ENCODE measurements around the gene SLC22A4. TPM values are rescaled to one million over a fixed set of nuclear protein-coding genes. Genes with fewer than 3 reads are reported as not detected.

Gene SLC22A4
- total RNA-seq, 4 donors from 2014 or later, result 0.11 to 0.79 (median 0.38) TPM; not detected in 1

DNA sequence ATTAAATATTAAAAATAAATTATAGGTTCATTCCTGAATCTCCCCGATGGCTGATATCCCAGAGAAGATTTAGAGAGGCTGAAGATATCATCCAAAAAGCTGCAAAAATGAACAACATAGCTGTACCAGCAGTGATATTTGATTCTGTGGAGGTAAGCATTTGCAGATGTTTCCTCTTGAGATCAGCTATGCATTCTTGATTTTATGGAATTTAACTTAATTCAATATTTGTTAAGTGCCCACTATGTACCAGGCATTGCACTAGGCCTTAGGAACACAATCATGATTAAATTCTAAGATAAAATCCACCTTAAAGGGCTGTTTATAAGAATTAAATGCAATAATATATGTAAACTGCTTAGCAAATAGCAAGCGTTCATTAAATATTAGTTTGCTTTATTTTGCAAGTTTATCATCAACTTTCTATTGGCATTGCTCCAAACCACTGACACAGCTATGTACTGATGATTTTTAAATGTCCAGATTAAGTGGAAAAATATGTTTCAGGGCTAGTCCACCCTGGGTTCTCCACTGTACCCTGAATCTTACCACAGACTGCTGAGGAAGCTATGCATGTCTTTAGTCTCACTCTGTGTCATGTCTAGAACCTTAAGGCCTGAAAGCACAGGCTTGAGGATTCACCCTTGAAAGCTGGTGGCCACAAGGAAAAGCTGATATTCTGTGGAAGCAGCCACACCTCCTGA is 33.2 kb downstream of the SLC22A4 start:
- no peak overlapping the region for H3K4me3 ChIP-seq
- TF ChIP-seq POLR2A (IDR thresholded peaks at IDR 0.05), result no peak
- TF ChIP-seq, protein P1, sequence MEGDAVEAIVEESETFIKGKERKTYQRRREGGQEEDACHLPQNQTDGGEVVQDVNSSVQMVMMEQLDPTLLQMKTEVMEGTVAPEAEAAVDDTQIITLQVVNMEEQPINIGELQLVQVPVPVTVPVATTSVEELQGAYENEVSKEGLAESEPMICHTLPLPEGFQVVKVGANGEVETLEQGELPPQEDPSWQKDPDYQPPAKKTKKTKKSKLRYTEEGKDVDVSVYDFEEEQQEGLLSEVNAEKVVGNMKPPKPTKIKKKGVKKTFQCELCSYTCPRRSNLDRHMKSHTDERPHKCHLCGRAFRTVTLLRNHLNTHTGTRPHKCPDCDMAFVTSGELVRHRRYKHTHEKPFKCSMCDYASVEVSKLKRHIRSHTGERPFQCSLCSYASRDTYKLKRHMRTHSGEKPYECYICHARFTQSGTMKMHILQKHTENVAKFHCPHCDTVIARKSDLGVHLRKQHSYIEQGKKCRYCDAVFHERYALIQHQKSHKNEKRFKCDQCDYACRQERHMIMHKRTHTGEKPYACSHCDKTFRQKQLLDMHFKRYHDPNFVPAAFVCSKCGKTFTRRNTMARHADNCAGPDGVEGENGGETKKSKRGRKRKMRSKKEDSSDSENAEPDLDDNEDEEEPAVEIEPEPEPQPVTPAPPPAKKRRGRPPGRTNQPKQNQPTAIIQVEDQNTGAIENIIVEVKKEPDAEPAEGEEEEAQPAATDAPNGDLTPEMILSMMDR (IDR thresholded peaks at IDR 0.05), result no peak
- DNase-seq, result no peak
- WGBS, 2 donors, result 72 to 87% methylated on average over 2 of the region's 2 CpGs
- H3K4me1 ChIP-seq, result no peaks in the 10 kb centered on the region
- no peaks in the 10 kb centered on the region for H3K27me3 ChIP-seq
- no peak overlapping the region for H3K27ac ChIP-seq
- intact Hi-C loops (cut with DNase I), result no loop called here
- H3K36me3 ChIP-seq, result peaks cover 0 to 20% (median 0%) of the 10 kb centered on the region in 3 donors
- H3K9me3 ChIP-seq, result no peaks in the 10 kb centered on the region

DNA sequence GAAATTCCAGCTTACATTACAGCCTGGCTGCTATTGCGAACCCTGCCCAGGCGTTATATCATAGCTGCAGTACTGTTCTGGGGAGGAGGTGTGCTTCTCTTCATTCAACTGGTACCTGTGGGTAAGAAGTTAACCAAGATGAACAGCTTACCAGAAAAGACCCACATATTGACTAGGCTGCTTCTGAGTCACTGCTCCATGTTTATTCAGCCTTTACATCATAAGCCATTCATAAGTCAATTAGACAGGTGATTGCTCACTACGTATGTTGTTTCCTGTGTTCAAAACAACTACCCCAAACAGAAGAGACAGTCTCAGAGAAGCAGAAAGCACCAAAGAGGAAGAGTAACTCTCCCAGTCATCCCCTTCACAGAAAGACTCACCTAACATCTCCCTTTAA is 40.6 kb downstream of the SLC22A4 start:
- Histone ChIP-seq H3K9me3 (no peaks in the 10 kb centered on the region), H3K4me3 (no peak overlapping the region), H3K4me1 (no peaks in the 10 kb centered on the region), H3K27ac (no peak overlapping the region), H3K27me3 (no peaks in the 10 kb centered on the region), H3K36me3 (peaks cover 0 to 16% (median 0%) of the 10 kb centered on the region in 3 donors)
- intact Hi-C loops (cut with DNase I), result no loop called here
- no peak for DNase-seq
- 65 to 86% methylated on average over 3 of the region's 3 CpGs for WGBS, 2 donors
- no peak for TF ChIP-seq POLR2A (IDR thresholded peaks at IDR 0.05)
- TF ChIP-seq, protein P1 (IDR thresholded peaks at IDR 0.05), result no peak

GRCh38 chr5:132335402-132335801 is 41.2 kb downstream of the SLC22A4 start:
- H3K27me3 ChIP-seq, result no peaks in the 10 kb centered on the region
- TF ChIP-seq POLR2A (IDR thresholded peaks at IDR 0.05), result no peak
- TF ChIP-seq, protein P1 (IDR thresholded peaks at IDR 0.05), result no peak
- no peaks in the 10 kb centered on the region for H3K9me3 ChIP-seq
- H3K27ac ChIP-seq, result no peak overlapping the region
- intact Hi-C loops (cut with DNase I), result no loop called here
- DNase-seq, result no peak
- H3K4me1 ChIP-seq, result no peaks in the 10 kb centered on the region
- H3K36me3 ChIP-seq, result peaks cover 0 to 13% (median 0%) of the 10 kb centered on the region in 3 donors
- H3K4me3 ChIP-seq, result no peak overlapping the region

GRCh38 chr5:132339502-132339901 is 45.3 kb downstream of the SLC22A4 start:
- Histone ChIP-seq H3K36me3 (peaks cover 0 to 5% (median 0%) of the 10 kb centered on the region in 3 donors), H3K27ac (no peak overlapping the region), H3K4me3 (no peak overlapping the region), H3K9me3 (no peaks in the 10 kb centered on the region), H3K27me3 (no peaks in the 10 kb centered on the region), H3K4me1 (no peaks in the 10 kb centered on the region)
- DNase-seq, result no peak
- intact Hi-C loops (cut with DNase I), result no loop called here
- TF ChIP-seq, protein P1 (IDR thresholded peaks at IDR 0.05), result no peak
- no peak for TF ChIP-seq POLR2A (IDR thresholded peaks at IDR 0.05)

DNA sequence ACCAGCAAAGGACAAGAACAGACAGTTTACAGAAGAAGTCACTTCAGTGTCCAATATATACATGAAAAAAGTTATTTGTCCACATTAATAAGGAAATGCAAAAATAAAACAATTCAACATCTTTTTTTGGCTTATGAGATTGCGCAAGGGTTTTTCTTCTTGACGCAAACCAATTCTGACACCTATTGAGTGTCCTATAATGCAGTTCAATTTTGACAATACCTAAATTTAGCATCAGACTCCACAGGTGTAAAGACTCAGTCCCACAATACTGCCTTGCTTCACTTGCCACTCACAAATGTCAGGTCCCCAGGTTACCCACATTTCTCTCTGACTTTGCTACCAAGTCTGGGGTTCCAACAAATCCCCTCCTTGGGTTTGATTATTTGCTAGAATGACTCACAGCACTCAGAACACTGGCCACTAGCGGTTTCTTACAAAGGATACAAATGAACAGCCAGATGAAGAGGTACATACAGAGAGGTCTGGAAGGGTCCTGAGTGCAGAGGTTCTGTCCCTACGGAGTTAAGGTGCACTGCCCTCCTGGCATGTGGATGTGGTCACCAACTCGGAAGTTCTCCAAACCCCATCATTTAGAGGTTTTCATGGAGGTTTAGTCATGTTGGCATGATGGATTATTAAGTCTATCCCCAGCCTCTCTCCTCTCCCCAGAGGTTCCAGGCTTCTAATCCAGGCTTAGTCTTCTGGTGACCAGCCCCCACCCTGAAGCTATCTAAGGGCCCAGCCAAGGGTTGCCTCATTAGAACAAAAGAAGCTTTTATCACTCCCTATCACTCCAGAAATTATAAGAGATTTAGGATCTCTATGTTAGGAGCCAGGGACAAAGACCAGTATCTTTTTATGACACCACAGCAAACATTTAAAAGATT is 48.3 kb downstream of the SLC22A4 start:
- intact Hi-C loops (cut with DNase I), result no loop called here
- Histone ChIP-seq H3K4me1 (no peaks in the 10 kb centered on the region), H3K27me3 (no peaks in the 10 kb centered on the region), H3K36me3 (no peaks in the 10 kb centered on the region), H3K27ac (no peak overlapping the region), H3K4me3 (no peak overlapping the region), H3K9me3 (no peaks in the 10 kb centered on the region)
- TF ChIP-seq, protein P1 (IDR thresholded peaks at IDR 0.05), result no peak
- TF ChIP-seq POLR2A (IDR thresholded peaks at IDR 0.05), result no peak
- DNase-seq, result no peak
- 63 to 87% methylated on average over 4 to 5 of the region's 5 CpGs for WGBS, 2 donors
